ENCODE measurements around the gene BCOR. TPM values are rescaled to one million over a fixed set of nuclear protein-coding genes. Genes with fewer than 3 reads are reported as not detected.

BCOR gene
- total and polyA plus RNA-seq, 2 of the 8 experiments (the other 6 are each of a cell fraction or from before 2014, with no cell fraction given) = 25.0 to 50.8 TPM

DNA sequence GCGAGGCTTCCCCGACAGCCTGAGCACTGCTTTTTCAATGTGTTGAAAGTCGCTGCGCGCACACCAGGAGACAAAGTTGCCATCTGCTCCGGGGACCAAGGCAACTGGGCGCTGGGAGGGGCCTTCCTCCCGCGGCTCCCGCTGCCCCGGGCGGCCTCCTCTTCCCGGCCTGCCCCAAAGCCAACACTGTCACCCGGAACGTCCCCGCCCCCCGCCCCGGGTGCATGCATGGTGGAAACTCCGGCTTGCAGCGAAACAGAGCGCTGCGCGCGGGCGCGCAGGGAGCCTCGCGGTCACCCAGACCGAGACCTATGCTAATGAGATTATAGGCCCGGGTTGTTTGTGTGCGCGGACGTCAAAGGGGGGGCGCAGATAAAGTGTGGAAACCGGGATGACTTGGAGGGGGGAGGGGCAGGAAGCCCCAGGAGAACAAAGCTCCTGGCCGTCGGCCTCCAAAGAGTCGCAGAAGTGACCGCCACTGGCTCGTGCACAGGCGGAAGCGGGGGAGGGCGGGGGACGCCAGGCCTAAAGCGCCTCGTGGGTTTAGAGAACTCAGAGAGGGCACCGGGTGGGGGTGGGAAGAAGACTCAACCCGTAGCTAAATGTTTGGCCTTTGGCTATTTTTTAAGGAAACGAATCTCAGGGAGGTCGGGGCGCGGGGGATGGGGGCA, 88.8 kb downstream of the BCOR start (continued):
- TF ChIP-seq HDAC6 (IDR thresholded peaks at IDR 0.05; ENCODE audit: low read depth, low read length) (no peak), BACH1 (IDR thresholded peaks at IDR 0.05; ENCODE audit: low read length) (no peak), CTBP2 (IDR thresholded peaks at IDR 0.05; ENCODE audit: borderline replicate concordance, insufficient read depth, insufficient read length, low read length) (peak; percentile 85), TAF7 (optimal IDR thresholded peaks at IDR 0.05; ENCODE audit: borderline replicate concordance, low read depth, low read length) (no peak), TCF12 (IDR thresholded peaks at IDR 0.05; ENCODE audit: low read depth, low read length) (no peak), CBX8 (IDR thresholded peaks at IDR 0.05; ENCODE audit: borderline replicate concordance, low read depth, low read length) (no peak), KDM4A (IDR thresholded peaks at IDR 0.05; ENCODE audit: low read depth, low read length, severe bottlenecking) (no peak), EGR1 (IDR thresholded peaks at IDR 0.05; ENCODE audit: borderline replicate concordance, low read depth, low read length) (no peak), HDAC2 (IDR thresholded peaks at IDR 0.05; ENCODE audit: borderline replicate concordance in 1 of 2, low read depth in 2 of 2, low read length in 2 of 2) (no peak), CBX5 (IDR thresholded peaks at IDR 0.05; ENCODE audit: low read depth, low read length) (no peak), SIX5 (IDR thresholded peaks at IDR 0.05; ENCODE audit: low read depth, low read length) (no peak), EZH2 (IDR thresholded peaks at IDR 0.05; ENCODE audit: low read depth, low read length, severe bottlenecking) (peak; percentile 23), SP2 (IDR thresholded peaks at IDR 0.05; ENCODE audit: low read length) (no peak), RBBP5 (IDR thresholded peaks at IDR 0.05; ENCODE audit: borderline replicate concordance, low read depth, low read length) (no peak), ZNF274 (IDR thresholded peaks at IDR 0.05; ENCODE audit: borderline replicate concordance, extremely low read depth, low read length) (no peak), JUN (IDR thresholded peaks at IDR 0.05; ENCODE audit: low read depth, low read length) (no peak), YY1 (IDR thresholded peaks at IDR 0.05; ENCODE audit: low read depth, low read length) (no peak), ASH2L (IDR thresholded peaks at IDR 0.05; ENCODE audit: low read length) (no peak), CHD2 (IDR thresholded peaks at IDR 0.05; ENCODE audit: low read length) (no peak), SIN3A (conservative IDR thresholded peaks at IDR 0.05 in 1 of 2, IDR thresholded peaks at IDR 0.05 in 1 of 2; ENCODE audit: low read depth in 1 of 2, low read length in 2 of 2) (no peak)
- TF ChIP-seq, protein P1, sequence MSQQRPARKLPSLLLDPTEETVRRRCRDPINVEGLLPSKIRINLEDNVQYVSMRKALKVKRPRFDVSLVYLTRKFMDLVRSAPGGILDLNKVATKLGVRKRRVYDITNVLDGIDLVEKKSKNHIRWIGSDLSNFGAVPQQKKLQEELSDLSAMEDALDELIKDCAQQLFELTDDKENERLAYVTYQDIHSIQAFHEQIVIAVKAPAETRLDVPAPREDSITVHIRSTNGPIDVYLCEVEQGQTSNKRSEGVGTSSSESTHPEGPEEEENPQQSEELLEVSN (IDR thresholded peaks at IDR 0.05) = no peak; the same call in 1 of the 2 replicates
- TF ChIP-seq, protein P2, sequence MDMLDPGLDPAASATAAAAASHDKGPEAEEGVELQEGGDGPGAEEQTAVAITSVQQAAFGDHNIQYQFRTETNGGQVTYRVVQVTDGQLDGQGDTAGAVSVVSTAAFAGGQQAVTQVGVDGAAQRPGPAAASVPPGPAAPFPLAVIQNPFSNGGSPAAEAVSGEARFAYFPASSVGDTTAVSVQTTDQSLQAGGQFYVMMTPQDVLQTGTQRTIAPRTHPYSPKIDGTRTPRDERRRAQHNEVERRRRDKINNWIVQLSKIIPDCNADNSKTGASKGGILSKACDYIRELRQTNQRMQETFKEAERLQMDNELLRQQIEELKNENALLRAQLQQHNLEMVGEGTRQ (IDR thresholded peaks at IDR 0.05; ENCODE audit: low read length) = no peak

All from H1 (cell line).